Measurements from ENCODE around the gene WWOX. TPM values are rescaled to one million over a fixed set of nuclear protein-coding genes. Genes with fewer than 3 reads are reported as not detected.
A peak's percentile ranks its signal among the peaks of the same experiment; 100 is the strongest.

WWOX gene
- total RNA-seq, 1 donor from 2014 or later, result 8.9 TPM

DNA sequence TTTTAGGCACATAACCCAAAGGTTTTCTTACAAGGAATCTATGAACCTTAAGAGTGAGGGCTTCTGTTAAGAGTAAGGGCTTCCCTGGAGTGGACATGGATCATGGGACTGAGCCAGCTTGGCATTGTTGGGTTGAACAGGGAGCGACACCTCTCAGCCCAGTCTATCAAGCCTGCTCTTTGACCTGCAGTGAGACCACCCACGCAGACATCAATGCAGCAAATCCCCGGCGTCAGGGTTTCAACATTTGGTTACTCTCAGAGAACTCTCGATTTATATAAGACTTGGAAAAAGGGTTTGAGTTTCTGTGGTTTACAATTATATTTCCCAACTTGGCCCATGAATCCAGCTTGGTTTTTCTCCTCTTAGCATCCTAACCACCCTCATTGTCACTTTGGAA lies 299.9 kb downstream of the WWOX start:
- no peaks in the 10 kb centered on the region for H3K4me1 ChIP-seq
- H3K27ac ChIP-seq (replicated peaks), result no peak overlapping the region
- no peak overlapping the region for H3K4me3 ChIP-seq
- intact Hi-C loops (cut with micrococcal nuclease), result no loop called here
- no peaks in the 10 kb centered on the region for H3K27me3 ChIP-seq (ENCODE audit: low read depth)
- H3K36me3 ChIP-seq, result no peaks in the 10 kb centered on the region
- no peaks in the 10 kb centered on the region for H3K9me3 ChIP-seq (replicated peaks)
- TF ChIP-seq, protein P1, sequence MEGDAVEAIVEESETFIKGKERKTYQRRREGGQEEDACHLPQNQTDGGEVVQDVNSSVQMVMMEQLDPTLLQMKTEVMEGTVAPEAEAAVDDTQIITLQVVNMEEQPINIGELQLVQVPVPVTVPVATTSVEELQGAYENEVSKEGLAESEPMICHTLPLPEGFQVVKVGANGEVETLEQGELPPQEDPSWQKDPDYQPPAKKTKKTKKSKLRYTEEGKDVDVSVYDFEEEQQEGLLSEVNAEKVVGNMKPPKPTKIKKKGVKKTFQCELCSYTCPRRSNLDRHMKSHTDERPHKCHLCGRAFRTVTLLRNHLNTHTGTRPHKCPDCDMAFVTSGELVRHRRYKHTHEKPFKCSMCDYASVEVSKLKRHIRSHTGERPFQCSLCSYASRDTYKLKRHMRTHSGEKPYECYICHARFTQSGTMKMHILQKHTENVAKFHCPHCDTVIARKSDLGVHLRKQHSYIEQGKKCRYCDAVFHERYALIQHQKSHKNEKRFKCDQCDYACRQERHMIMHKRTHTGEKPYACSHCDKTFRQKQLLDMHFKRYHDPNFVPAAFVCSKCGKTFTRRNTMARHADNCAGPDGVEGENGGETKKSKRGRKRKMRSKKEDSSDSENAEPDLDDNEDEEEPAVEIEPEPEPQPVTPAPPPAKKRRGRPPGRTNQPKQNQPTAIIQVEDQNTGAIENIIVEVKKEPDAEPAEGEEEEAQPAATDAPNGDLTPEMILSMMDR (IDR thresholded peaks at IDR 0.05; ENCODE audit: borderline replicate concordance), result no peak
- no peak for DNase-seq

DNA sequence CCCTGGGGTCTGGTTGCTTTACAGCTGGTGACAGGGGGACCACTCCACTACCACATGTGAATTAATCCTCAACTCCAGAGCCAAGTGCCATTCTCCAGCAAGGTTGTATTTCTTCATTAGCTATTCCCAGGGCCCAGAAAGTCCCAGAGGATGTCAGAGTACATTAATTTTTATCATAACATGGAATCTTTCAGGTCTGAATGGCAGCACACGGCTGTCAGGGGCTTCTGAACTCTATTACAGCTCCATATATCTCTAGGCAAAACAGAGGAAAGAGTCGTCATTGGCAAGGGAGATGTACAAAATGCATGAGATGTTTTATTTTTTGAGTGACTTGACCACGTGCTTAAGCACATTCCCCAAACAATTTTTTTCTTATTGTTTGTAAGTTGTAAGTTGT lies 303.4 kb downstream of the WWOX start:
- H3K27me3 ChIP-seq (ENCODE audit: low read depth), result no peaks in the 10 kb centered on the region
- no peaks in the 10 kb centered on the region for H3K36me3 ChIP-seq
- TF ChIP-seq, protein P1 (IDR thresholded peaks at IDR 0.05; ENCODE audit: borderline replicate concordance), result no peak
- DNase-seq, result no peak
- no peaks in the 10 kb centered on the region for H3K4me1 ChIP-seq
- intact Hi-C loops (cut with micrococcal nuclease), result no loop called here
- H3K4me3 ChIP-seq, result no peak overlapping the region
- H3K27ac ChIP-seq (replicated peaks), result no peak overlapping the region
- peaks cover 1% of the 10 kb centered on the region for H3K9me3 ChIP-seq (replicated peaks)

DNA sequence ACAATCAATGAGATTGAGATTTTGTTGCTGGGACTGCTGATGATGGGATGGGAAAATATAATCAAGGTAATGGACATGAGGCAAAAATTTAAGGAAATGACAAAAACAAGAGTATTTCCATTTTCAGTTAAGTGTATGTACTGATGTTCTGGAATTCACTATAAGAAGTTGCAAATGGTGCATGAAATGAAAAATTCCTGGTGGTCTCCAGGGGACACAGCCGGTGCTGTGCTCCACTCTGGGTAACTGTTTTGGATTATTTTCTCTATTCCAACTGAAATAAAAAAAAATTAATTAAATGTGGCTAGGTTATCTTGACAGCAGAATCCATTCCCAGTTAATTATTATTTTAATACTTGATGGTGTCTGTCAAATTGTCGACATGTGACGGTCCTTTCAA lies 305.6 kb downstream of the WWOX start:
- intact Hi-C loops (cut with micrococcal nuclease), result no loop called here

DNA sequence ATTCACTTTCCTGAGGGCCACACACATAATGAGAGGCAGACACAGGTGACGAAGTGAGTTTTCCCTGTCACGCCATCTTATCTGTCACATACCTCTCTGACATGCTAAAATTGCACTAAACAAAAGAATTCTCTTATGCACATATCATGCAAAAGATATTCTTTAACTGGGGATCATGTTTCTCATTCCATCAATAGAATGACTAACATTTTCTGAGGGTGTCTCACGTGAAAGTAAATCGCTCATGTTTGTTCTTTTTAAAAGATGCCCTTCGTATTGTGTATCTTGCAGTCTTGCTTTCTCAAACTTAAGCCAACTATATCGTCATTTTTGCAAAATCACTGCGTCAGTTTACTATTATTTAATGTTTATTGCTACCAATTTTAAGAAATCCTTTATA lies 306.4 kb downstream of the WWOX start:
- Histone ChIP-seq H3K27me3 (ENCODE audit: low read depth) (no peaks in the 10 kb centered on the region), H3K4me1 (no peaks in the 10 kb centered on the region), H3K27ac (replicated peaks) (no peak overlapping the region), H3K36me3 (no peaks in the 10 kb centered on the region), H3K4me3 (no peak overlapping the region), H3K9me3 (replicated peaks) (peaks cover 9% of the 10 kb centered on the region)
- DNase-seq, result no peak
- intact Hi-C loops (cut with micrococcal nuclease), result no loop called here
- TF ChIP-seq, protein P1 (IDR thresholded peaks at IDR 0.05; ENCODE audit: borderline replicate concordance), result no peak

More for the DNA sequence above, 305.6 kb downstream of the WWOX start:
- DNase-seq, result no peak
- no peaks in the 10 kb centered on the region for H3K27me3 ChIP-seq (ENCODE audit: low read depth)
- H3K36me3 ChIP-seq, result no peaks in the 10 kb centered on the region
- TF ChIP-seq, protein P1 (IDR thresholded peaks at IDR 0.05; ENCODE audit: borderline replicate concordance), result no peak
- H3K9me3 ChIP-seq (replicated peaks), result peaks cover 9% of the 10 kb centered on the region
- no peak overlapping the region for H3K27ac ChIP-seq (replicated peaks)
- H3K4me3 ChIP-seq, result no peak overlapping the region
- H3K4me1 ChIP-seq, result no peaks in the 10 kb centered on the region

DNA sequence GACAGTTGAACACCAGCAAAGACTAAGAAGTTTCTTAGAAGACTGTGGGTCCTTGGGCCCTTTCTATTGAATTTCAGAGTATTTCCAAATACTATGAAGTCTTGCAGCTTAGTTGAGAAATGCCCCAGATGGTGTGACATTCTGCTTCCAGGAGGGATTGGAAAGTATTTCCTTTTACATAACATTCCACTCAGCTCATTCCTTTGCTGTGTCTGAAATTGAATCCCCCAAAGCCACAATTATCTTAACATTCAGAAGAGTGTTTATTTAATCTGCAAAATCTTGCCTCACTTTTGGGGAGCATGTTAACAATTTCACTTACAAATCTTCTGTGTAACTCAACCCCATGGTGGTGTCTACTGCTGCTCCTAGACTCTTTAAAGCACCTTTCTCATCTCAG lies 307.7 kb downstream of the WWOX start:
- TF ChIP-seq, protein P1 (IDR thresholded peaks at IDR 0.05; ENCODE audit: borderline replicate concordance), result no peak
- H3K4me1 ChIP-seq, result no peaks in the 10 kb centered on the region
- intact Hi-C loops (cut with micrococcal nuclease), result no loop called here
- no peaks in the 10 kb centered on the region for H3K27me3 ChIP-seq (ENCODE audit: low read depth)
- H3K36me3 ChIP-seq, result no peaks in the 10 kb centered on the region
- no peak overlapping the region for H3K4me3 ChIP-seq
- no peak for DNase-seq
- H3K27ac ChIP-seq (replicated peaks), result peak overlapping the region; percentile 4
- H3K9me3 ChIP-seq (replicated peaks), result peaks cover 9% of the 10 kb centered on the region

DNA sequence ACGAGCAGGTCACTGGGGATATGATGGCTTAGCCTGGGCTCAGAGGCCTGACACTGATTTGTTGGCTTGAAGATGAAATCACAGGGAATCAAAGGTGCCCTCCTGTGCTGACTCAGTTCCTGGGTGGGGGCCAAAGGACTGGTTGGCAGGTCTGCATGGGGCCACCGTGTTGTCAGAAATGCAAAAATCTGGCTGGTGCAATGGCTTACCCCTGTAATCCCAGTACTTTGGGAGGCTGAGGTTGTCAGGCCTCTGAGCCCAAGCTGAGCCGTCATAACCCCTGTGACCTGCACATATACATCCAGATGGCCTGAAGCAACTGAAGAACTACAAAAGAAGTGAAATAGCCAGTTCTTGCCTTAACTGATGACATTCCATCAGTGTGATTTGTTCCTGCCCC lies 314.2 kb downstream of the WWOX start:
- TF ChIP-seq, protein P1 (IDR thresholded peaks at IDR 0.05; ENCODE audit: borderline replicate concordance), result no peak
- intact Hi-C loops (cut with micrococcal nuclease), result no loop called here

More for the DNA sequence above, 314.2 kb downstream of the WWOX start:
- Histone ChIP-seq H3K27me3 (ENCODE audit: low read depth) (no peaks in the 10 kb centered on the region), H3K4me3 (no peak overlapping the region), H3K36me3 (no peaks in the 10 kb centered on the region), H3K9me3 (replicated peaks) (peaks cover 11% of the 10 kb centered on the region), H3K4me1 (no peaks in the 10 kb centered on the region), H3K27ac (replicated peaks) (no peak overlapping the region)
- no peak for DNase-seq

All from left ventricle myocardium inferior (tissue), 1 donor.